Stimulated activated CD4-positive, alpha-beta T cell treated with anti-CD3 and anti-CD28 coated beads, Interleukin-15, amount 100 ng/mL, for 24 hours (primary cell): ENCODE measurements around the gene BICDL1.

Experiments
- DNase-seq: peaks from one replicate; pipeline ENCODE4 v3.0.0-alpha.2; 2020

Gene BICDL1

GRCh38 chr12:120102189-120103043 lies 113.4 kb downstream of the BICDL1 start:
- no peak for DNase-seq

GRCh38 chr12:120103044-120103338 lies 114.0 kb downstream of the BICDL1 start:
- DNase-seq: no peak

- DNase-seq: no peak
These were observed 114.3 kb downstream of the BICDL1 start for GRCh38 chr12:120103371-120103770.

GRCh38 chr12:120106151-120106550 lies 117.1 kb downstream of the BICDL1 start:
- DNase-seq: no peak

GRCh38 chr12:120109570-120110267 lies 120.7 kb downstream of the BICDL1 start:
- no peak for DNase-seq

- DNase-seq: peak; percentile 63
These were observed 121.8 kb downstream of the BICDL1 start for GRCh38 chr12:120110550-120111501.

GRCh38 chr12:120115066-120115465 lies 126.0 kb downstream of the BICDL1 start:
- DNase-seq: no peak

GRCh38 chr12:120115692-120116440 lies 126.8 kb downstream of the BICDL1 start:
- DNase-seq: peak; percentile 65

- no peak for DNase-seq
These were observed 127.4 kb downstream of the BICDL1 start, which contains the start of gene RAB35 for GRCh38 chr12:120116441-120116791. Gene RAB35, minus strand, starts transcription at chr12:120116753. Its CDS starts 103 bp downstream, at chr12:120116650.

- peak; percentile 98 for DNase-seq
These were observed 128.0 kb downstream of the BICDL1 start for GRCh38 chr12:120116792-120117651.

- DNase-seq: no peak
These were observed 128.9 kb downstream of the BICDL1 start for GRCh38 chr12:120117961-120118320.

- no peak for DNase-seq
These were observed 129.5 kb downstream of the BICDL1 start for GRCh38 chr12:120118321-120119061.

- peak; percentile 61 for DNase-seq
These were observed 130.4 kb downstream of the BICDL1 start for GRCh38 chr12:120119271-120119973.

- DNase-seq: no peak
These were observed 132.3 kb downstream of the BICDL1 start for GRCh38 chr12:120121343-120121742.

- peak; percentile 28 for DNase-seq
These were observed 132.8 kb downstream of the BICDL1 start for GRCh38 chr12:120121766-120122293.

- no peak for DNase-seq
These were observed 136.0 kb downstream of the BICDL1 start for GRCh38 chr12:120125029-120125428.

- peak; percentile 39 for DNase-seq
These were observed 137.0 kb downstream of the BICDL1 start for GRCh38 chr12:120125792-120126634.

GRCh38 chr12:120126635-120127005 lies 137.6 kb downstream of the BICDL1 start:
- DNase-seq: peak; percentile 40

GRCh38 chr12:120130011-120130410 lies 141.0 kb downstream of the BICDL1 start:
- DNase-seq: no peak
